NCI-H187 (cell line): ENCODE results near the gene LGR6.

ENCODE experiments used
- DNase-seq, 2 experiments: peaks; one replicate each; lab custom pipeline; 2025; lab: John Stamatoyannopoulos, UW

LGR6 gene

DNA sequence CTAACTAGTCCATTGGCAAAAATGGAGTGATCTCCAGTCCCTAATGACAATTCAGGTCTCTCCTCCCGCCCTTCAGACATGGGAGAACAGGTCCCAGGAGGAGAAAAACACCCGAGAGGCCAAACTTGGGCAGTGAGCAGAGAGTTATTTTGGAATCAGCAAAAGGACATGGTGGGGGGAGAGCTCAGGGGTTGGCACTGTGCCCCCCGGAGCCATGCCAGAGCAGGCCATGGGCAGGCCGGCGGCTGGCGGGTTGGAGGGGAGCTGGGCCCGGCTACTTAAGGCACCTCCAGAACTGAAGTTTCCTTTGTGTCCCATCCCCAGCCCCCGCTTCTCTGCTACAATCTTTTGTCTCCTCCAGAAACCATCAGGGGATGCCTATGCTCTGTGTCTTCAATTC is 7.1 kb downstream of the LGR6 start:
- DNase-seq, result no peak

DNA sequence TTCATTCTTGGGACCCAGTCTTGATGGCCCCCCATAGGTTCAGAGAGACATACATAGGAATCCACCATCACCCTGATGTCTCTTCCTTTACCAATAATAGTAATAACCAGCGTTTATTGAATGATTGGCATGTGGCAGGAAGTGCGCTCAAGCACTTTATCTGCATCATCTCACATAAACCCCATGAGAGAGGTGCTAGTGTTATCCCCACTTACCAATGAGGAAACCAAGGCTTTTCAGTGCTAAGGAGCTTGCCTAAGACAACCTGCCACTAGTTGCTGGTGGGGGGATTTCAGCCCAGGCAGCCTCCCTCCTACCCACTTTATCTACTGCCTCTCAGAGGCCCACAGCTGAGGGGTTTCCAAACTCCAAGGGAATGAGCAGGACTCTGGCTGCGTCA is 7.7 kb downstream of the LGR6 start:
- DNase-seq, result no peak

DNA sequence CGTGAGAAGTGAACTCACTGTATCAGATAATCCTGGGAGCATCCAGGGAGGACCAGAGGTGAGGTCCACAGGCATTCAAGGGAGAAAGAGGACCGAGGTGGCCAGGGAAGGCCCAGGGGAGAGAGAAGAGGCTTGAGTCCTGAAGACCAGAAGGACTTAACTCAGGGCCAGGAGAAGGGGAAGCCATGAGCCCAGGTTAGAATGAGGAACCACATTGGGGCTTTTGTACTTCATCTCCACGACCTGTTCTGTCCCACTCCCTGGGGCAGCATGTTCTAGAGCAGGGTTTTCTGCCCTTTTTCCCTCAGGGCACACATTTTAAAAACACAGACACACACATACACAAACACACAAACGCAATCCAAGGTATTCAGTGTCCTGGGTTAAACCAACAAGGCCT is 8.4 kb downstream of the LGR6 start:
- DNase-seq, result no peak

DNA sequence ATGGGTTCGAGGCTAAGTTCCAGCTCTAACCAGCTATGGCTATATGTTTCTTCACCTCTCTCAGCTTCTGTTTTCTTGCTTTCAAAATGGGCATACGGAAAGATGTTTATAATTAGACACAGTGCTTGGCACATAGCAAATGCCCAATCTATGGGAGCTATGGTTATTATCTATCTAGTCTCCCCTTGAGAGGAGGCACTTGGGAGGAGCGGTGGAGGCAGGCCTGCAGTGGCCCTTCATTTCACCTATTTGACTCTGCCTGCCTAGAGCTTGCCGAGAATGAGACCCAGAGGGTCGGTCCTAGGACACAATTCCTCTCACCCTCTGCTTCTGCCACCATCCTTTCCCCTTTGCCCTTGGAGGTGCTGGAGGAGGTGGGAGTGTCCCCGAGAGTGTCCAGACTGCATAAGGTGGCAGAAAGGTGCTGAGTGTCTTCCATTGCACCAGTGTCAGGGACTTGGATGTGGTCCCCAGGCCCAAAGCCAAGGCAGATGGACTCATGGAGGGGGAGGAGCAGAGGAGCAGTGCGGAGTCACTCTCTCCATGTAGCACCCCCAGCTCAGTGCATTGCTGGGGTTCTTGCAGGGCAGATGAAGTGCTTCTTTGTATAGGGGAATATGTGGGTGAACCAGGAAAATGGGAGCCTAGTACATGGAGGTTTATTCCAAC is 9.0 kb downstream of the LGR6 start:
- DNase-seq, result no peak

DNA sequence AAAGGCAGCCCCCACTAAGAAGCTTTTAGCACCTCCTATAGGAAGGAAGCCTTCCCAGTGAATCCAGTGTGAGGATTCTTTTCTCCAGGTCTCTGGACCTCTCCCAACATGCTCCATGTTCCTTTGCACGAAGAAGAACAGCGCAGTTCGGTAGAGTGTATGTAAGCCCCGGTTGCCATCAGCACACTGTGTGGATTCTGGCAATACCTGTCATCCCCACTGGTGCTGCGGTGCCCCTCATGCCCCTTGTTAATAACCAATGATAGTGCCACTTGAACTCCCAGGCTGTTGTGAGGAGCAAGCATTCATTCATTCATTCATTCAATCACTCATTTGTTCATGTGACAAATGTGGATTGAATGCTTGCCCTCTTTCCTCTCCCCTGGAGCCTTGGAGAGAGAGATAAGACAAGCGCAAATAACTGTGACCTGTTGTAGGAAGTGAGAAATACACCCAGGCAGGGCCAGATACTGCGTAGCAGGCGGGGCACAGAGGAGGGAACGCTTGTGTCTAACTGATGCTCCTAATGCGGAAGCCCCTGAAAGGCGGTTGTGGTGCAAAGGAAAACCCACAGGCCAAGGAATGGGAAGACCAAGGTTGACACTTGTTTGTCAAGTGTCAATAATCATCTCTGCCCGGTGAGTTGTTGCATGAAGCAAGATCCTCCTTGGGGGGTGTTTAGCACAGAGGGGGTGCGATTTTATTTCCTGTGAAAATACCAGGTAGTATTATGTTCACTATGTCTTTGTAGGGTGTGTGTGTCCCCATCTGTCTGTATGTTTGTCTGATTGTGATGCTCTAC is 9.8 kb downstream of the LGR6 start:
- no peak for DNase-seq

DNA sequence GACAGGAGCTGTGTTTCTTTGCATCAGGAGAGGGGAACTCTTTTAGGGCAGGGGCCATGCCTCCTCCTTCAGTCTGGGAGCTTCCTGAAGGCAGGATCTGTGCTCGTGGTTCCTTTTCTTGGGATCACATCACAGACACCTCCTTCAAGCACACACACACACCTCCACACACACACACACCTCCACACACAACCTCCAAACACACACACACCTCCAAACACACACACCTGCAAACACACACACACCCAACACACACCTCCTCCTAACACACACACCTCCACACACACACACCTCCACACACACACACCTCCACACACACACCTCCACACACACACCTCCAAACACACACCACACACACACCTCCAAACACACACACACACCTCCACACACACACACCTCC is 10.5 kb downstream of the LGR6 start:
- no peak for DNase-seq

DNA sequence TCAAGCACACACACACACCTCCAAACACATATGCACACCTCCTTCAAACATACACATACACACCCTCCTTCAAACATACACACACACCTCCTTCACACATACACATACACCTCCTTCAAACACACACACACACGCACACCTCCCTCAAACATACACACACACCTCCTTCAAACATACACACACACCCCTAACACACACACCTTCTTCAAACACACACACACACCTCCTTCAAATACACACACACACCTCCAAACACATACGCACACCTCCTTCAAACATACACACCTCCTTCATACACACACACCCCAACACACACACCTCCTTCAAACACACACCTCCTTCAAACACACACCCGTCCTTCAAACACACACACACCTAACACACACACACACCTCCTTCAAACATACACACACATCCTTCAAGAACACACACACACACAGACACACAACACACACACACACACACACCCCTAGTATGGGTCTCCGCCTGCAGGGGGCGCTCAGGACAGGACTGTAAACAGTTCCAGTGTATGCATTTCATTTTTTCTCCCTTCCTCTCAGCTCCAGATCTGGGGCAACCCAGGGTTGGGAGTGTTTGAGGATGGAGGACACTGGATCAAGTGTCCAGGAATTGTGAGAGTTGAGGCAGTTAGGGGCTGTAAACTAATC is 12.1 kb downstream of the LGR6 start:
- DNase-seq, result no peak

DNA sequence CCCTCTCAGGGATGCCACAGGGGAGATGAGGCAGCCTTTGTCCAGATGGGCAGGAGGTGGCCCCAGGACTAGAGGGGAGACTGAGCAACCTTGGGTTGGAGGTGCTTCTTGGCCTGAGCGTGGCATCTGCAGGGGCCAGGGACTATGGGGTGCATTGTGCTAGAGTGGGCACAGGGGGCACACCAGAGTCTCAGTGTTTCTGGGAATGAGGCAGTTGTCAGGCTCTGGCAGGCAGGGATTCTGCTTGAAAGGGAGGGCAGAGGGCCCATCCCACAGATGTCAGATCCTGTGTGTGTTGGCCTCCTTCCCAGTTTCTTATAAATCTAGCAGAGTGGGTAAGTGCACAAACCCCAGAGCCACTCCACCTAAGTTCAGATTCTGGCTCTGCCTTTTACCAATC is 13.7 kb downstream of the LGR6 start:
- DNase-seq, result no peak

DNA sequence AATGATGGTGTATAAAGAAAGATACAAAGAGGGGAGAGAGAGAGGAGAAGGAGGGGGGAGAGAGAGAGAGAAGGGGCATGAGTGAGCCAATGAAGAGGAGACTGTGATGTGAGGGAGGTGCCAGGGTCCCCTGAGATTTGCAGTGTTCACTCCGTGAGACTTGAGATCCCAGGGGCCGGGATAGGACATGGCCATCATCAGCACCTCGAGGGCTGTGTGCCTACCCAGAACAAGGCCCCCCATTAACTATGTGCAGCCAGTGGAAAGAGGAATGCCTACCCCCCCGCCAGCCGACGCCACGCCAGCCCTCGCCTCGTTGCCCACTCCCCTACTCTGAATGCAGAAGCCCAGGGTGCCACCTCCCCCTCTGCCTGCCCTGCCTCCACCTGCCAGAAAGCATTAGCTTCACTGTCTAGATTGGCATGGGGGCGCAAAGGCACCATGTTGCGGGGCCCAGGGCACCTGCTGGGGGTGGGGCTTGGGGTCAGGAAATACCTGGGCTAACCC is 14.8 kb downstream of the LGR6 start:
- DNase-seq, result no peak

DNA sequence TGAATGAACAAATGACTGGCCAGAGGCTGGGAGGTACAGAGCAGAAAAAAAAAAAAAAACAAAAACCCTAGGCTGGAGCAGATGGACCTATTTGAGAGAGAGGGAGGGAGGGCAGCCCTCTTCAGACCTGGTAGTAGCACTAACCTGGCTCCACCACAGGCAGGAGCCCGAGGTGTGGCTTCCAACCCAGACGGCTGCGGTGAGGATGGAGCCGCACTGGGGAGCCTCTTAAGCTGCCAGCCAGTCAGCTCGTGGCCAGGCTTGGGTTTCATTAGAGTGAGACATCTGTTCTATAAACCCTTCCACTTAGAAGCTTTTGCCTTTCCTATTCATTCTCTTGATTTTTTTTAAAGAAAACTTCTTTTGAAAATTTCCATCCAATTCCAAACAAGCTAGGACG is 16.8 kb downstream of the LGR6 start:
- DNase-seq, result peak; percentile 87 to 99

DNA sequence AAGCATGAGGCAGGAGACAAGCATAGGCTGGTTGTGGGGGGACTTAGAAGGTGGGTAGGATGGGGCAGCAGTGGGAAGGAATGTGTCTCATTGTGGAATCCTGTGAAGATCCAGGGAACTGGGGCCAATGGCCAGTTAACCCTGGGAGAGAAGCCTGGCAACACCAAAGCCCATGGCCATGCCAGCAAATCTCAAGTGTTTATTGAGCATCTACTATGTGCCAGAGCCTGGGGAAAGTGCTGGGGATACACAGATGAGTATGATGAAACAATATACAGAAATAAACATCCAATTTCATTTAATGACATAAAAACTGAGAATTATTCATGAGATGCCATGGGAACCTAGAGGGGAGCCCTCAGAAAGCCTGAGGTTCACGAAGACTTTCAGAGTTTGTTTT is 17.4 kb downstream of the LGR6 start:
- no peak for DNase-seq

DNA sequence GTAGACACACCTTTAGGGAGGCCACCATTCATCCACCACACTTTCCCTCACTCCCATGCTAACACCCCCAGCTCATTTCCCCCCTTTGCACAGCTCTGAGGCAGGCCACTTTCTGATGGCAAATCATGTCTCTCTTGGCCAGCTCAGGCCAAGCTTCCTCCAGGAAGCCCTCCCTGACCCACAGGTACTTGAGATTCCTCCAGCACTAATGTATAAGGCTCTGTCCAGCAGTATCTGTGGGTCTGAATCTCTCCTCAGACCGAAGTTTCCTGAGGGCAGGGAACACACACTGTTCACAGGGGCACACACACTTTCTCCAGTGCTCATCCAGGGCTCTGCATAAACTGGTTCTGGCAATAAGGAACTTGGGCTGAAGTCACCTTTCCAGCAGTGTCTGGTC is 19.2 kb downstream of the LGR6 start:
- no peak for DNase-seq

DNA sequence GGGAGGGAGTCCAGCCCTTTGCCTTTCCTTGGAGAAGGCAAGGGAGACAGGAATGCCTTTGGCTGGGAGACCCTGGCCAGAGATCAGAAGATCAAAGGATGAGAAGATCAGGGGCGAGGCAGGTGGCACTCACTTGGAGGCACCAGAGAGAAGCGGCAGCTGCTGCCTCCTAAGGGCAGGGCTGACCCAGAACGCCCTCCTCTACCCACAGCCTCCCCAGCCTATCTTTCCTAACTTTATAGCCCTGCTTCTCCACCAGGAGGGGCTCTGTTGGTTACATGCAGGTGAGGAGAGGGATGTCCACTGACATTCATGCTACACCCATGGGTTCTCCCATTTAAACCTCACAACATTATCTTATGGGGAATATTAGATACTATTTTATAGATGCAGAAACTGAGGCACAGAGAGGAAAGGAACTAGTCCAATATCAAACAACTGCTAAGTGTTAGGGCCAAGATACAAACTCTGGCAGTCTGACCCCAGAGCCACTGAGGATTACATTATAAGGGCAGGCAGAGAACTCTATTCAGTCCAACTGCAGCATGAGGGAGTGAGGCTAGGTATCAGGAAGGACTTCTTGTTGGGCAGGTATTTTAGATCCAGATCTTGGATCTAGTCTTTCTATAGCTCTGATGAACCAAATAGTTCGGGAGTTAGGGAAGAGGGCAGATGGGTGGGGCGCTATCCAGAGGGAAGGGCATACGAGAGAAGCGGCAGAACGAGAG is 19.9 kb downstream of the LGR6 start:
- no peak for DNase-seq

DNA sequence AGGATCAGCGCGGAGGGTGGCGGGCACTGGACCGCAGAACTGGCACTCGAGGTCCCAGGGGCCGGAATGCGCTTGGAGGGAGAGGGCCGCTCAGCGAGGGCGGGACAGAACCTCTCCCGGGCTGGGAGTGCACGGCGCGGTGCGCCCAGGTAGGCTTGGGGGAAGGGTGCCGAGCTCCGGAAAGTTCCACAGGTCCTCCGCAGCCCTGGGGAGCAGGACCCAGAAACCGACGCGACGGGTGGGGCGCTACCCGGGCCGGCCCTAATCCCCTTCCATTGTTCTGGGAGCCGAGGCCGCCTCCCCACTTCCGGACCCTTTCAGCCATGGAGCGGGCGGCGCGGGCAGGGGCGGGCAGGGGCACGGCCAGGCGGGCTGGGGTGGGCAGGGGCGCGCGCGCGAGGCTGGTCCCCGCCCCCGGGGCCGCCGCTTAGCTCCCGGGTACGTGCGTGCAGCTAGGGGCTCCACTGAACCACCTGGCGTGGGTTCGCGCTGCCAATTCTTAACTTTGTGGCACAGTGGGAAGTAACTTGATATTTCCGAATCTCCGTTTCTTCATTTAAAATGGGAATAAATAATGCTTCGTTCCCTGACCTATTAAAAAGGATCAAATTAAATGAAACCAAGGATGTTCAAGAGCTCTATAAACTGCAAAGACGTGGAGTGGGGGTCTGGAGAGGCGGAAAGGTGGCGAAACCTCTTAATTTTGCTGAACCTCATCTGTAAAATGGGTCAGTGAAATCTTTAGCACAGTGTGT is 20.7 kb downstream of the LGR6 start:
- DNase-seq, result no peak

DNA sequence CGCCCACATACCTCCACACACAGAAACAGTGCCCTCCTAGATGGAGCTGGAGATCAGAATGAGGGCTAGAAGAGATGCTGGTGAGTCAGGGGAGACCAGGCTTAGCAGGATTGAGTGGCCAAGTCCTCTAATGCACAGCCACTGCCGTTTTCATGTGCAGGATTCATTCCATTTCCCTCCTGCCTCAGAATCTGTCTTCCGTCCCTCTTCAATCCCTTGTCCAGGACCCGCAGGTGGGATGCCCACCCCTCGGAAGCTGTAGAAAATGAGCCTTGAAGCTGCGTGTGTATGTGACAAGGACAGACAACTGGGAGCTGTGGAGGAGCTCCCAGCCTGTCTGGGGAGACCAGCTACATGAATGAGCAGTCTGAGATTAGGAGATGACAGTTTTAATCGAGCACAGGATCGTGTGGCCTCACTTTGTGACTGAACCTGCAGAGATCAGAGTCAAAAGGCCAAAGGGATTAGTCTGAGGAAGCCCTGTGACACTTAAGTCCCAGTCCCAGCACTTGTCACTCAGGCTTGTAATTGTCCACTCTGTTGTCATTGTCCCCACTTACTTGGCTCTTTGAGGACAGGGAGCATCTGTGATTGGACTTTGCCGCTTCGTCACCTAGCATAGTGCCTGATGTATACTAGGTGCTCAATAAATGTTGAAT is 22.0 kb downstream of the LGR6 start:
- no peak for DNase-seq

DNA sequence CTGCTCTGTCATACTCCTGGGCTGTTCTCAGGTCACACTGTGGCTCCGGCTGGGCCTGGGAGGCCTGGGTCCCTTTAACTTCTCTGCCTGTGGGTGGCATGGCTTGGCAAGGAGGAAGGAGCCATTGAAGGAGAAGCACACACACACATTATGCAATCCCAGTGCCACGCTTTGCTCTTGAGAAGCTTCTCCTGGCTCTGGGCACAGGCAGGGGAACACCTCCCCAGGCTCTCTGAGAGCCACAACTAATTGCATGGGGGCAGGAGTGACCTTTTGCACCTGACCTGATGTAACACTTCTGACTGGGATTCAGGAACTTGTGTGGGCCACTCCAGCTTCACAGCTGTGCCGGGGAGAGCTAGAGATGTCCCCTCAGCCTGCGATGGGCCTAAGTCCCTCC is 23.1 kb downstream of the LGR6 start:
- DNase-seq, result no peak

DNA sequence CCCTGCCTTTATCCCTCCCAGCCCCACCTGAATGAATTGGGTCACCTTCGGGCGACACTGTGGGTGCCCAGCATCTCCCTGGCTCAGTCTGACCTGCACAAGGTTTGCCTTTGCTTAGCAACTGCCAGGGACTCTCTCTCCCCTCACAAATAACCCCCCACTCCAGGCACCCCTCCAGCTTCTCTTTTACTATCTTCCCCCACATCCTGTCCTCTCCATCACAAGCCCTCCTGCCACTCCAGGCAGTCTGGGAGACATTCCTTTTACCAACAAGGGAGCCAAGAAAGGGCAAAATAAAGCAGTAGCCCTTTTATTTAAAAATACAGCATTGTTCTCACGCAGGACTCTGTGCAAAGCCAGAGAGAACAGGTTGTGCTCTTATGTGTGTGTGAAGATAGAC is 23.9 kb downstream of the LGR6 start:
- DNase-seq, result no peak

DNA sequence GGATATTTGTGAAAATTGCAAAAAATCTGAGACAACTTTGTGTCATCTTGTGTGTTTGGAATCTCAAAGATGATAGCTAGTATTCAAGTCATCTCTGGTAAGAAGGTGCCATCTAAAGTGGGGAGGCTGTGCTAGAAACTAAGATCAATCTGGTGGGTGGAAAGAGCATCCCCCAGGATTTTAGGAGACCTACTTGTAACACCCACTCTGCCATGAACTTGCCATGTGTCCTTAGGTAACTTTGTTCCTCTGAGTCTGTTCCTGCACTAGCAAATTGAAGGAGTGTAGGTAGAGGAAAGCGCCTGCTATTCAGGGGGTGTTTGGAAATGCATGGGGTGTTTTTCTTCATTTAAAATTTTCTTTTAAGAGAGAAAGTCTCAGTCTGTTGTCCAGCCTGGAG is 24.4 kb downstream of the LGR6 start:
- no peak for DNase-seq

DNA sequence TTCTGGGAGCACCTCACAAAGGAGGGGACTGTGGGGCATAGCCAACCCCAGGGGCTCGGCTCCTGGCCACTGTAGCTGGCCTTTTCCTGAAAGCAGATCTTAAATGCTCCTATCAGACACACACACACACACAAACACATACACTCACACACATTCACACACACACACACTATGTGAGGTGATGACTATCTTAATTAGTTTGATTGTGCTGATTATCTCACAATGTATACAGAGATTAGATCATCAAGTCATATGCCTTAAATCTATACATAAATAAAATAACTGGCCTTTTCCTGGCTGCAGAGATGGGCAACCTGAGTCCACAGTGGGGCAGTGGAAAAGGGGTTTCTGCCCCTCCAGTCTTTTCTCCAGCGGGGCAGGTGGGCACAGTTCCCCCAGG is 27.1 kb downstream of the LGR6 start:
- no peak for DNase-seq

DNA sequence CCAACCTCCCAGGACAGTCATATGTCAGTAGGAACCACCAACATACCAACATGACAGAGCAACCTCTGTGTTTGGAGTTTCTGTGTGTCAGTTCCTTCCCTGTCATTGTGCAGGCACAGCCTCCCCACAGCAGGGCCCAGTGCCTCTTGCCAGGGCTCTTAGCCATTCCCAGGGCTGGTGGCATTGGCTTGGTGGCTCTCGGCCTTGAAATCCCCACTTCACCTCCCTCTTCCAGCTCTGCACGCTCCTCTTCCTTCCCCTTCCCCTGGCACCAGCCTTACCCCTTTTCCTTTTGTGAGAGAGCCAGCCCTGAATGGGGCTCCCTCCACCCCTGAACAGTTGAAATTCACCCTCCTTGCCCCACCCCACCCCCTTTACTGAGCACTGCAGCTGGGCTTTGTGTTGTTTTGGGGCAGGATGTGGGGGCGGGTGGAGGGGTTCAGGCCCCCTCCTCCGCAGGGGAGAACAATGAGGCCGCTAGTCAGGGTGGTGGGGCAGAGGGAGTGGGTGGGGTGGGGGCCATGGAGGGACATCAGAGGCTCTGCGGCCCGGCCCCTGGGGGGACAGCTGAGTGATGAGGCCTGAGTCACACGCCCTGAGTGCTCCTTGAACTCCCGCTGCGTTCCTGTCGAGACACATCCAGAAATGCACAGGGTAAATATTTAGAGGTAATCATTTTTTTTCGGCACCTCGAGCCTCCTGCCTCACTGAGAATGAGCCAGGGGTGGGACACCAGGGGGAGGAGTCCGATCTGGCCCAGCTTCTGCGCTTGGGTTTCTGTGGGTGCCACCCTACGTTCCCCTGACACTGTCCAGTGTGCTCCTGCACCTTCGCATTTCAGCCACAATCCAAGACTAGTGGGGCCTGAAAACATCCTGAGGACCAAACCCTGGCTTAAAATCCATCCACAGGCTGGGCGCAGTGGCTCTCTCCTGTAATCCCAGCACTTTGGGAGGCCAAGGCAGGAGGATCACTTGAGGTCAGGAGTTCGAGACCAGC is 28.6 kb downstream of the LGR6 start:
- DNase-seq, result peak; percentile 75 to 83
